HEK293 (cell line): ENCODE results near the gene HPCAL1.

Experiments
- CTCF ChIA-PET: fragments of 350-600 bp; formaldehyde crosslinking; extraction: SDS; loops from one replicate; lab custom pipeline; 2021; ENCODE audit warnings: antibody characterized with exemption; lab: Yijun Ruan, JAX
- POLR2A ChIA-PET: fragments of 300-600 bp; formaldehyde crosslinking; extraction: SDS; loops from one replicate; lab custom pipeline; 2020; ENCODE audit warnings: antibody characterized with exemption, inconsistent platforms; lab: Yijun Ruan, JAX
- H3K27ac ChIP-seq: fragments of 200-500 bp; sonication (Bioruptor generic); 2 replicates; pipeline ENCODE4 v1.5.1; 2014; ENCODE audit warnings: low read depth, low read length, control low read depth, inconsistent platforms; ENCODE audit errors: extremely low read depth
- H3K36me3 ChIP-seq, 2 experiments: fragments of 200-500 bp in 1 of 2; sonication (Bioruptor generic) in 1 of 2; 1 replicate in 1 of 2; 2 replicates in 1 of 2; pipeline ENCODE4 v1.5.1; 2014 to 2017; ENCODE audit warnings: inconsistent platforms in 2 of 2, low read length in 2 of 2; ENCODE audit not compliant: control insufficient read depth in 2 of 2, insufficient read depth in 1 of 2
- H3K4me1 ChIP-seq: fragments of 200-500 bp; sonication (Bioruptor generic); 2 replicates; pipeline ENCODE4 v1.5.1; 2014; ENCODE audit warnings: mild to moderate bottlenecking, low read length, inconsistent platforms; ENCODE audit not compliant: control insufficient read depth, insufficient read depth
- H3K4me3 ChIP-seq: 2 replicates; pipeline ENCODE4 v1.5.1; 2011; ENCODE audit warnings: low read depth, mild to moderate bottlenecking, control low read depth, low read length, moderate library complexity
- H3K9me3 ChIP-seq: fragments of 200-500 bp; sonication (Bioruptor generic); 2 replicates; pipeline ENCODE4 v1.5.1; 2014; ENCODE audit warnings: low read depth, low read length, inconsistent platforms; ENCODE audit not compliant: control insufficient read depth, insufficient read depth
- PRDM4 ChIP-seq: fragments of 450-650 bp; formaldehyde crosslinking; IDR thresholded peaks from 2 replicates; pipeline ENCODE4 v1.5.1; 2017; ENCODE audit warnings: missing biosample characterization, missing genetic modification characterization
- SP2 ChIP-seq: fragments of 450-650 bp; formaldehyde crosslinking; IDR thresholded peaks from 2 replicates; pipeline ENCODE4 v1.5.1; 2016; ENCODE audit warnings: missing biosample characterization, missing genetic modification characterization
- WT1 ChIP-seq: fragments of 450-650 bp; formaldehyde crosslinking; IDR thresholded peaks from 2 replicates; pipeline ENCODE4 v1.5.1; 2016; ENCODE audit warnings: missing biosample characterization, missing genetic modification characterization
- ZEB2 ChIP-seq: fragments of 450-650 bp; formaldehyde crosslinking; IDR thresholded peaks from 2 replicates; pipeline ENCODE4 v1.5.1; 2016; ENCODE audit warnings: missing biosample characterization, missing genetic modification characterization
- ZNF138 ChIP-seq: fragments of 450-650 bp; formaldehyde crosslinking; IDR thresholded peaks from 2 replicates; pipeline ENCODE4 v1.5.1; 2016; ENCODE audit warnings: missing biosample characterization, missing genetic modification characterization, borderline replicate concordance
- ZNF175 ChIP-seq: fragments of 450-650 bp; formaldehyde crosslinking; IDR thresholded peaks from 2 replicates; pipeline ENCODE4 v1.5.1; 2016; ENCODE audit warnings: missing biosample characterization, missing genetic modification characterization
- ZNF211 ChIP-seq: fragments of 450-650 bp; formaldehyde crosslinking; IDR thresholded peaks from 2 replicates; pipeline ENCODE4 v1.5.1; 2016; ENCODE audit warnings: low read depth, missing biosample characterization, missing genetic modification characterization
- ZNF214 ChIP-seq: fragments of 450-650 bp; formaldehyde crosslinking; IDR thresholded peaks from 2 replicates; pipeline ENCODE4 v1.5.1; 2017; ENCODE audit warnings: missing biosample characterization, mild to moderate bottlenecking, missing genetic modification characterization, borderline replicate concordance
- ZNF274 ChIP-seq, 2 experiments: fragments of 200-500 bp in 1 of 2; fragments of 450-650 bp in 1 of 2; sonication (Bioruptor generic) in 1 of 2; formaldehyde crosslinking in 1 of 2; IDR thresholded peaks; 2 replicates each; pipeline versions ENCODE4 v1.5.1 to v1.6.1; 2014 to 2016; ENCODE audit warnings: borderline replicate concordance in 1 of 2, inconsistent platforms in 1 of 2, low read length in 1 of 2, missing biosample characterization in 1 of 2, missing genetic modification characterization in 1 of 2
- ZNF292 ChIP-seq: fragments of 450-650 bp; formaldehyde crosslinking; IDR thresholded peaks from 2 replicates; pipeline ENCODE4 v1.5.1; 2016; ENCODE audit warnings: low read depth, missing biosample characterization, missing genetic modification characterization, borderline replicate concordance
- ZNF391 ChIP-seq: fragments of 450-650 bp; formaldehyde crosslinking; IDR thresholded peaks from 2 replicates; pipeline ENCODE4 v1.5.1; 2016; ENCODE audit warnings: low read depth, missing biosample characterization, missing genetic modification characterization, borderline replicate concordance
- ZNF404 ChIP-seq: fragments of 450-650 bp; formaldehyde crosslinking; IDR thresholded peaks from 2 replicates; pipeline ENCODE4 v1.5.1; 2017; ENCODE audit warnings: missing biosample characterization, missing genetic modification characterization
- ZNF433 ChIP-seq: fragments of 450-650 bp; formaldehyde crosslinking; IDR thresholded peaks from 2 replicates; pipeline ENCODE4 v1.5.1; 2016; ENCODE audit warnings: missing biosample characterization, missing genetic modification characterization, low read depth
- ZNF473 ChIP-seq: fragments of 450-650 bp; formaldehyde crosslinking; IDR thresholded peaks from 2 replicates; pipeline ENCODE4 v1.5.1; 2017; ENCODE audit warnings: missing biosample characterization, missing genetic modification characterization
- ZNF501 ChIP-seq: fragments of 450-650 bp; formaldehyde crosslinking; IDR thresholded peaks from 2 replicates; pipeline ENCODE4 v1.5.1; 2016; ENCODE audit warnings: missing biosample characterization, missing genetic modification characterization
- ZNF670 ChIP-seq: fragments of 450-650 bp; formaldehyde crosslinking; IDR thresholded peaks from 2 replicates; pipeline ENCODE4 v1.5.1; 2016; ENCODE audit warnings: missing biosample characterization, missing genetic modification characterization, low read depth
- TF ChIP-seq, protein P1 (sequence below): fragments of 450-650 bp; formaldehyde crosslinking; IDR thresholded peaks from 2 replicates; pipeline ENCODE4 v1.5.1; 2017; ENCODE audit warnings: missing biosample characterization, mild to moderate bottlenecking, missing genetic modification characterization, moderate library complexity
- TF ChIP-seq, protein P2 (sequence below): fragments of 450-650 bp; formaldehyde crosslinking; IDR thresholded peaks from 2 replicates; pipeline ENCODE4 v1.5.1; 2016; ENCODE audit warnings: missing biosample characterization, missing genetic modification characterization, borderline replicate concordance
- TF ChIP-seq, protein P3 (sequence below): fragments of 450-650 bp; formaldehyde crosslinking; IDR thresholded peaks from 2 replicates; pipeline ENCODE4 v1.5.1; 2016; ENCODE audit warnings: missing biosample characterization, missing genetic modification characterization
- TF ChIP-seq, protein P4 (sequence below): fragments of 450-650 bp; formaldehyde crosslinking; IDR thresholded peaks from 2 replicates; pipeline ENCODE4 v1.5.1; 2016; ENCODE audit warnings: missing biosample characterization, missing genetic modification characterization

The HPCAL1 gene

DNA sequence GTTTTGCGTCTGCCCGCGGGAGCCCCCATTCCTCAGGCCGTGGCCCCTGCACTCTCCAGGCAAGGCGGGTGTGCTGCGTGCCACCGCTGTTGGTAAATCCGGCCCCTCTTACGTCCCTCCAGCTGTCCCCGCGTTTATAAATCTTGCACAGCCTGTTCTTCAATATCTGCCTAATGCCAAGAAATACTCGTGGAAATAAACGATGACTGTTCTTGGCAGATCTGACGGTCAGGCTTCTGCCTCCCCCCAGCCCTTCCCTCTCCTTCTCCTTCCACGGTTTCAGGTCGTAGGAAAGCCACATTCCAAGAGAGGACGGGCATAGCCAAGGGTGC, 124.9 kb downstream of the HPCAL1 start:
- TF ChIP-seq ZNF391 (tag by site-specific recombination) (no peak), ZNF670 (tag by site-specific recombination) (no peak), ZNF274 (IDR thresholded peaks at IDR 0.05; ENCODE audit: low read length) (no peak), ZNF274 (tag by site-specific recombination; IDR thresholded peaks at IDR 0.05; ENCODE audit: borderline replicate concordance) (no peak), ZNF175 (tag by site-specific recombination) (no peak), ZNF404 (tag by site-specific recombination) (no peak), ZEB2 (tag by site-specific recombination) (no peak), PRDM4 (no peak), ZNF211 (tag by site-specific recombination) (no peak), WT1 (tag by site-specific recombination) (no peak), ZNF501 (no peak), ZNF473 (tag by site-specific recombination) (no peak), SP2 (tag by site-specific recombination) (no peak), ZNF214 (tag by site-specific recombination) (no peak), ZNF138 (tag by site-specific recombination) (no peak), ZNF292 (tag by site-specific recombination) (no peak), ZNF433 (tag by site-specific recombination) (no peak)
- TF ChIP-seq, protein P1, sequence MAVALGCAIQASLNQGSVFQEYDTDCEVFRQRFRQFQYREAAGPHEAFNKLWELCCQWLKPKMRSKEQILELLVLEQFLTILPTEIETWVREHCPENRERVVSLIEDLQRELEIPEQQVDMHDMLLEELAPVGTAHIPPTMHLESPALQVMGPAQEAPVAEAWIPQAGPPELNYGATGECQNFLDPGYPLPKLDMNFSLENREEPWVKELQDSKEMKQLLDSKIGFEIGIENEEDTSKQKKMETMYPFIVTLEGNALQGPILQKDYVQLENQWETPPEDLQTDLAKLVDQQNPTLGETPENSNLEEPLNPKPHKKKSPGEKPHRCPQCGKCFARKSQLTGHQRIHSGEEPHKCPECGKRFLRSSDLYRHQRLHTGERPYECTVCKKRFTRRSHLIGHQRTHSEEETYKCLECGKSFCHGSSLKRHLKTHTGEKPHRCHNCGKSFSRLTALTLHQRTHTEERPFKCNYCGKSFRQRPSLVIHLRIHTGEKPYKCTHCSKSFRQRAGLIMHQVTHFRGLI = no peak
- TF ChIP-seq, protein P2, sequence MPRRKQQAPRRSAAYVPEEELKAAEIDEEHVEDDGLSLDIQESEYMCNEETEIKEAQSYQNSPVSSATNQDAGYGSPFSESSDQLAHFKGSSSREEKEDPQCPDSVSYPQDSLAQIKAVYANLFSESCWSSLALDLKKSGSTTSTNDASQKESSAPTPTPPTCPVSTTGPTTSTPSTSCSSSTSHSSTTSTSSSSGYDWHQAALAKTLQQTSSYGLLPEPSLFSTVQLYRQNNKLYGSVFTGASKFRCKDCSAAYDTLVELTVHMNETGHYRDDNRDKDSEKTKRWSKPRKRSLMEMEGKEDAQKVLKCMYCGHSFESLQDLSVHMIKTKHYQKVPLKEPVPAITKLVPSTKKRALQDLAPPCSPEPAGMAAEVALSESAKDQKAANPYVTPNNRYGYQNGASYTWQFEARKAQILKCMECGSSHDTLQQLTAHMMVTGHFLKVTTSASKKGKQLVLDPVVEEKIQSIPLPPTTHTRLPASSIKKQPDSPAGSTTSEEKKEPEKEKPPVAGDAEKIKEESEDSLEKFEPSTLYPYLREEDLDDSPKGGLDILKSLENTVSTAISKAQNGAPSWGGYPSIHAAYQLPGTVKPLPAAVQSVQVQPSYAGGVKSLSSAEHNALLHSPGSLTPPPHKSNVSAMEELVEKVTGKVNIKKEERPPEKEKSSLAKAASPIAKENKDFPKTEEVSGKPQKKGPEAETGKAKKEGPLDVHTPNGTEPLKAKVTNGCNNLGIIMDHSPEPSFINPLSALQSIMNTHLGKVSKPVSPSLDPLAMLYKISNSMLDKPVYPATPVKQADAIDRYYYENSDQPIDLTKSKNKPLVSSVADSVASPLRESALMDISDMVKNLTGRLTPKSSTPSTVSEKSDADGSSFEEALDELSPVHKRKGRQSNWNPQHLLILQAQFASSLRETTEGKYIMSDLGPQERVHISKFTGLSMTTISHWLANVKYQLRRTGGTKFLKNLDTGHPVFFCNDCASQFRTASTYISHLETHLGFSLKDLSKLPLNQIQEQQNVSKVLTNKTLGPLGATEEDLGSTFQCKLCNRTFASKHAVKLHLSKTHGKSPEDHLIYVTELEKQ (tag by site-specific recombination) = no peak
- TF ChIP-seq, protein P3, sequence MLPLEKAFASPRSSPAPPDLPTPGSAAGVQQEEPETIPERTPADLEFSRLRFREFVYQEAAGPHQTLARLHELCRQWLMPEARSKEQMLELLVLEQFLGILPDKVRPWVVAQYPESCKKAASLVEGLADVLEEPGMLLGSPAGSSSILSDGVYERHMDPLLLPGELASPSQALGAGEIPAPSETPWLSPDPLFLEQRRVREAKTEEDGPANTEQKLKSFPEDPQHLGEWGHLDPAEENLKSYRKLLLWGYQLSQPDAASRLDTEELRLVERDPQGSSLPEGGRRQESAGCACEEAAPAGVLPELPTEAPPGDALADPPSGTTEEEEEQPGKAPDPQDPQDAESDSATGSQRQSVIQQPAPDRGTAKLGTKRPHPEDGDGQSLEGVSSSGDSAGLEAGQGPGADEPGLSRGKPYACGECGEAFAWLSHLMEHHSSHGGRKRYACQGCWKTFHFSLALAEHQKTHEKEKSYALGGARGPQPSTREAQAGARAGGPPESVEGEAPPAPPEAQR (tag by site-specific recombination) = no peak
- TF ChIP-seq, protein P4, sequence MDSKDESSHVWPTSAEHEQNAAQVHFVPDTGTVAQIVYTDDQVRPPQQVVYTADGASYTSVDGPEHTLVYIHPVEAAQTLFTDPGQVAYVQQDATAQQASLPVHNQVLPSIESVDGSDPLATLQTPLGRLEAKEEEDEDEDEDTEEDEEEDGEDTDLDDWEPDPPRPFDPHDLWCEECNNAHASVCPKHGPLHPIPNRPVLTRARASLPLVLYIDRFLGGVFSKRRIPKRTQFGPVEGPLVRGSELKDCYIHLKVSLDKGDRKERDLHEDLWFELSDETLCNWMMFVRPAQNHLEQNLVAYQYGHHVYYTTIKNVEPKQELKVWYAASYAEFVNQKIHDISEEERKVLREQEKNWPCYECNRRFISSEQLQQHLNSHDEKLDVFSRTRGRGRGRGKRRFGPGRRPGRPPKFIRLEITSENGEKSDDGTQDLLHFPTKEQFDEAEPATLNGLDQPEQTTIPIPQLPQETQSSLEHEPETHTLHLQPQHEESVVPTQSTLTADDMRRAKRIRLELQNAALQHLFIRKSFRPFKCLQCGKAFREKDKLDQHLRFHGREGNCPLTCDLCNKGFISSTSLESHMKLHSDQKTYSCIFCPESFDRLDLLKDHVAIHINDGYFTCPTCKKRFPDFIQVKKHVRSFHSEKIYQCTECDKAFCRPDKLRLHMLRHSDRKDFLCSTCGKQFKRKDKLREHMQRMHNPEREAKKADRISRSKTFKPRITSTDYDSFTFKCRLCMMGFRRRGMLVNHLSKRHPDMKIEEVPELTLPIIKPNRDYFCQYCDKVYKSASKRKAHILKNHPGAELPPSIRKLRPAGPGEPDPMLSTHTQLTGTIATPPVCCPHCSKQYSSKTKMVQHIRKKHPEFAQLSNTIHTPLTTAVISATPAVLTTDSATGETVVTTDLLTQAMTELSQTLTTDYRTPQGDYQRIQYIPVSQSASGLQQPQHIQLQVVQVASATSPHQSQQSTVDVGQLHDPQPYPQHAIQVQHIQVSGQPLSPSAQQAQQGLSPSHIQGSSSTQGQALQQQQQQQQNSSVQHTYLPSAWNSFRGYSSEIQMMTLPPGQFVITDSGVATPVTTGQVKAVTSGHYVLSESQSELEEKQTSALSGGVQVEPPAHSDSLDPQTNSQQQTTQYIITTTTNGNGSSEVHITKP (tag by site-specific recombination) = no peak
- TF ChIP-seq, all 188 proteins: peak for 0
- Histone ChIP-seq H3K36me3 (peaks cover 0 to 4% of the 10 kb centered on the region in 2 experiments; a peak in 1 of 3 replicates), H3K4me1 (no peaks in the 10 kb centered on the region), H3K9me3 (no peaks in the 10 kb centered on the region), H3K27ac (no peak overlapping the region), H3K4me3 (no peak overlapping the region)
- POLR2A ChIA-PET = no interaction called here
- CTCF ChIA-PET = no interaction called here
